OCI-LY1 (cell line): ENCODE data around the gene CHMP1B.

ENCODE experiments used
- CTCF ChIP-seq: fragments of 200-600 bp; sonication (generic), shearing (Covaris generic); IDR thresholded peaks from 2 replicates; pipeline ENCODE4 v1.5.1; 2017; ENCODE audit warnings: mild to moderate bottlenecking, antibody characterized with exemption, low read length, moderate library complexity, mixed read lengths
- EZH2 ChIP-seq: fragments of 200-600 bp; sonication (generic), shearing (Covaris generic); IDR thresholded peaks from 2 replicates; pipeline ENCODE4 v1.8.0; 2017; ENCODE audit warnings: borderline replicate concordance, mixed run types, mild to moderate bottlenecking, antibody characterized with exemption, low read length, moderate library complexity, mixed read lengths

GRCh38 chr18:11865071-11865470, 13.9 kb downstream of the CHMP1B start:
- TF ChIP-seq CTCF (no peak), EZH2 (no peak)
